ENCODE data around the gene RNF157.
A peak's percentile ranks its signal among the peaks of the same experiment; 100 is the strongest.

Gene RNF157

DNA sequence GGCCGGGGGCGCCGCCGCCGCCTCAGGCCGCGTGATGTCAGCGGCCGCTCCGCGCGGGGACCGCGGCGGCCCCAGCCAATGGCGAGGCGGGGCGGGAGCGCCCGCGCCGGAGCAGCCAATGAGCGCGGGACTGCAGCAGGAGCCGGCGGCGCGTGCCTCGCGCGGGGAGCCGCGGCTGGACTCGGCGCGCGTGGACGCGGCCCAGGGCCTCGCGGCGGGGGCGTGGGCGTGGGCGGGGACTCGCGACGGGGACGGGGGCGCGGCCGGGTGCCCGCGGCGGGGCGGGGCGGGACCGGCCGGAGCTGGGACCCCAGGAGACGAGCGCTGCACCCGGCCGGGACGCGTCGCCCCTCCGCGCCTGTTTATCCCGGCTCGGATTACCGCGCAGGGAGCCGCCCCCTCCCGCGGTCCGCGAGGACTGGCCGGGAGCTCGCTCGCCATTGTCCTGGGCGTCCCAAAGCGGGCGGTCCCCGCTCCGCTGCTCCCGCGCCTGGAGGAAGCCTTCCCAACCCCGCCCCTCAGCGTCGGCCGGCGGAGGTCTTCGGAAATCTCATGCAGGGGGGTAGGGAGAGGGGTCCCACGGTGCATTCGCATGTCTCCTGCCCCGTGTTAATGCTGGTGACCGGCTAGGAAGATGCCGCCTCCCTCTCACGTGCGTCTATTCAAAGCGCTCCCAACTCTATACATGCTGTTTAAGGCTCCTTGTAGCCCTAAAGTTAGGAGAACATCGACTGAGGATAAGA, at the start of gene RNF157:
TSS of gene RNF157 (minus strand) at position 33 of the 743 bp plus-strand sequence. CDS start 253 bp downstream, outside the sequence.
- peak within 1 kb of the TSS; percentile 91 for H3K27ac Mint-ChIP-seq
- no peaks in the 10 kb centered on the region for H3K9me3 Mint-ChIP-seq
- peaks cover 61% of the 10 kb centered on the region for H3K4me1 Mint-ChIP-seq (ENCODE audit: low read depth)
- peaks cover 5% of the 10 kb centered on the region for H3K36me3 Mint-ChIP-seq (ENCODE audit: low read depth)
- H3K27me3 Mint-ChIP-seq = no peaks in the 10 kb centered on the region
- H3K4me3 Mint-ChIP-seq = peak within 1 kb of the TSS; percentile 81
- peak; percentile 75 for DNase-seq

DNA sequence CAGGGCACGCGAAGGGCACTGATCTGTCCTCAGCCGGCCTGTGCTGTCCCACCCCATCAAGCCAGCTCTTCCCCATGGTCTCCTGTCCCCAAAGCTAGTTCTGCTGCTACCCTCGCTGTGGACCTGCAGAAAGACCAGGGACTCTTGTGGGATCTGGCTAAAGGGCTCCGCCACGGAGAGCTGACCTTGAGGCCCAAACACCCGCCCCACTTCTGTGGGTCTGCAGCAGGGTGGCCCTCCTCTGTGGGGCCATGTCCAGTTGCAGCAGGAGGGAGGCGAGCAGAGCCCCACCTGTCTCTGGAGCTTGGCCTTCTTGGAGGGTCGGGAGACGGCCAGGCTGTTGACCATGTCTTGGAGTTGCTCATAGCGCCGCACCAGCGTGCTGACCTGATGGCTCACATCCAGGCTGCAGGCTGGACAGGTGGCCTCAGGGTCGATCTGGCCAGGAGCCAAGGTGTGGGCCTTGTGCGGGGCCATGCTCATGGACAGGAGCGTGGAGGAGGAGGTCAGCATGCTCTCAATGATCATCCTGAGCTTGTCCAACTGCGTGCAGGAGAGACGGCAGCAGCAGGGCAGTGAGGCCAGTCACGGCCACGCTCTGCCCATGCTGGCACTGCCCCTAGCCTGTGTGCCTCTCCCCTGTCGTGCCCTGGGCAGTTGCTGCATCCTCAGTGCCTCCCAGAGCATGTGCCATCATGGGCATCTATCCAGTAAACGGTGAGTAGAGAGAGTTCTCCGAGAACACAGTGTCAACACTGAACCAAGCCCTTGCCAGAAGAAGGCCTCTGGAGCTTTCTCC, 41.5 kb upstream of the RNF157 start:
- no peak for DNase-seq
- H3K4me3 Mint-ChIP-seq = no peak overlapping the region
- no peaks in the 10 kb centered on the region for H3K27me3 Mint-ChIP-seq
- peaks cover 16% of the 10 kb centered on the region for H3K4me1 Mint-ChIP-seq (ENCODE audit: low read depth)
- H3K9me3 Mint-ChIP-seq = no peaks in the 10 kb centered on the region
- H3K27ac Mint-ChIP-seq = peak overlapping the region; percentile 22
- no peaks in the 10 kb centered on the region for H3K36me3 Mint-ChIP-seq (ENCODE audit: low read depth)

DNA sequence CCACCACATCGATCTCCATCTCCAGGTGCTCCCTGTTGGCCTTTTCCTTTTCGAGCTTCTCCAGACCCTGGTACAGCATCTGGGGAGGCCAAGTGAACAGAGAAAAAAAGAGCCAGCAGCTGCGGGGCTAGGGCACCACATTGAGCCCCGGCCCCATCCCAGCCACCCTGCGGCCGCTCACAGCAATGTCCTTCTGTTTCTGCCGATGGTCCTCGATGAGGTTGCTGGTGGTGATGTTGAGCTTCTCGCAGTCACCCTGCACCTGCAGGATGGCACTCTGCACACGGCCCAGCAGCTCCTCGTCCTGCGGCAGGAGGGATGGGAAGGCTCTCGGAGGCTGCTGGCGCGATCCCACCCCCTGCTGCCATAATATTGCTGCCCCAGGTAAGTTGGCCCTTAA, 40.4 kb upstream of the RNF157 start:
- H3K9me3 Mint-ChIP-seq = no peaks in the 10 kb centered on the region

DNA sequence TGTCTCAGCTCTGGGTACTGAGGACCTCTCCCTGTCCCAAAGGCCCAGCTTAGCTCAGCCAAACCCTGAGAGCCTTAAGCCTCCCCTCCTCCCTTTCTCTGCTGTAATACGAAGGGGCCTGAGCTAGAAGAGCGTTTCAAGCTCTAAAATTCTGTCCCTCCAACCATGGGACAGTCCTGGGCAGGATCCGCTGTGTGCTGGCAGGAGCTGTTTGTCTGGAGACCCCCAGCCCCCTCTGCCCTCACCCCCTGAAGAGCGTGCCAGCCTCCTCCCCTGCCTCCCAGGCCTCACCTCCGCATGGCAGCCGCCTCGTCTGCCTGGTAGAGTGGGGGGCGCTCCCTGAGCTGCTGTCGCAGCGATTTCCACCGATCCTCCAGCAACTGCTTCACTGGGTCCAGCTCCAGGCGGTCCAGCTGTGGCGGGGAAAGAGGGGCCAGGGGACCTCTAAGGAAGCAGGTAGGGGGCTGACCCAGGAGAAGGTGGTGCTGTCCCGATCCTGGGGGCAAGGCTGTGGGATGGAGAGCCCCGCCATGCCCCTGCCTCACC, 39.5 kb upstream of the RNF157 start:
- Mint-ChIP-seq H3K27ac (peak overlapping the region; percentile 66), H3K9me3 (no peaks in the 10 kb centered on the region), H3K4me3 (no peak overlapping the region), H3K4me1 (ENCODE audit: low read depth) (peaks cover 32% of the 10 kb centered on the region), H3K36me3 (ENCODE audit: low read depth) (no peaks in the 10 kb centered on the region), H3K27me3 (no peaks in the 10 kb centered on the region)
- no peak for DNase-seq

More for the DNA sequence above, 40.4 kb upstream of the RNF157 start:
- Mint-ChIP-seq H3K4me1 (ENCODE audit: low read depth) (peaks cover 25% of the 10 kb centered on the region), H3K4me3 (no peak overlapping the region), H3K36me3 (ENCODE audit: low read depth) (no peaks in the 10 kb centered on the region), H3K27ac (peak overlapping the region; percentile 67), H3K27me3 (no peaks in the 10 kb centered on the region)
- DNase-seq = no peak

DNA sequence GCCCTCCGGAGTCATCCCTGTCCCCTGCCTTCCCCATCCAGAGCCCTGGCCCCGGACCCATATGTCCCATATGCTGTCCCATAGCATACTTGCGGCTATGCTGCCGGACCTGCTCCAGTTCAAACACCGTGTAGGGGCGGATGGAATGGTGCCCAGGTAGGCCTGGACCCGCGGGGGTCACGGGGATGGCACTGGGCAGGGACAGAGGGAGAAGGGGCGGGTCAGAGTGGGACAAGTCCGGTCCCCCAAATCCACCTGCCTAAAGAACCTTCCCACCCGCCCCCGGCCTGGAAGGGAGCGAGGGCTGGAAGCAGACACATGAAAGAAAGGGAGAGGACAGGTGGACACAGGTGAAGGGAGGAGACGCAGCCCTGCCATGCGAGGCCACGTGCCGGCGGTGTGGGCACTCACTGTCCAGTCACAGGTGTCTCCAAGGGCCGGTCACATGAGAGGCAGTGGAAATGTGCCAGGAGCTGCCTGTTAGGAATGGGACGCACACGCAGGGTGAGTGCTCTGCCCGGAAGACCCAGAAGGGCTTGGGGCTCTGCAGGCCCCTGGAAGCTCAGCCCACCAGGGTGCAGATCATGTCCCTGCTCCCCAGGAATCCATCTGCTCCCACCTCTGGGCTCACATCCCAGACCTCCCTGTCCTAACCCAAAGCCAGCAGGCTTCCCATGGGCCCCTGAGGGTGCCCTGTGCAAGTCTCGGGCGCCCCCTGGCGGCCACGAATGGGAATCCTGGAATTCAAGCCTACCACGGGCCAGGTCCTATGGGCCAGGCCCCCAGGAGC, 38.9 kb upstream of the RNF157 start:
- no peaks in the 10 kb centered on the region for H3K9me3 Mint-ChIP-seq
- no peaks in the 10 kb centered on the region for H3K27me3 Mint-ChIP-seq
- H3K27ac Mint-ChIP-seq = peak overlapping the region; percentile 64
- H3K4me3 Mint-ChIP-seq = no peak overlapping the region
- H3K4me1 Mint-ChIP-seq (ENCODE audit: low read depth) = peaks cover 38% of the 10 kb centered on the region
- DNase-seq = peak; percentile 93
- H3K36me3 Mint-ChIP-seq (ENCODE audit: low read depth) = no peaks in the 10 kb centered on the region

DNA sequence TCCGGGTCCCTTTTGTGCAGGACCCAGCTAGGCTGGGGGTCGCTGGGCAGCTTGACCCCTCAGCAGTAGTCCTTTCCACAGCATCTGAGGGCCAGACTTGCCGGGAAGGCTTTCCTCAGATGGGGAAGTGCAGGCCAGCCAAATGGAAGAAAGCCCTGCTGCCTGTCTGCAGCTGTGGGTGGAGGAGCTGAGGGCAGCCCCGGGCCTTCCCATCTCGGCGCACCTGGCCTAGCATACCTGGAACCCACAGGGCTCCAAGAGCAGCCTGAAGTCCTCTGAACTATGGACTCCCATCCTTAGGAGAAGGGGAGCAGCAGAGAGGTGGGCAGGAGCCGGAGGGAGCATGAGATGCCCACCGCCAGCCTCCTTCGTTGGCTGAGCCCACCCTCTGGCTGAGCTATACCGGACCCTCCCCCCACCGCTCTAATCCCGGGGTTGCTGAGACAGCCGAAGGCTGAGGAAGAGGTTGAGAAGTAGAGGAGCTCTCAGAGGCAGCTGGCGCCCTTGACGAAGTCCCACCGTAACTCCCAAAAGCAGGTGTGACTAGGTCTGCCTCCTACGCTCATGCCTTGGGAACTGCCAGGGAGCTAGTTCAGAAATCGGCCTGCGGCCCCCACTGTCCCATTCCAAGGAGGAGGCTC, 38.1 kb upstream of the RNF157 start:
- DNase-seq = no peak
- Mint-ChIP-seq H3K36me3 (ENCODE audit: low read depth) (no peaks in the 10 kb centered on the region), H3K4me3 (no peak overlapping the region), H3K27ac (peak overlapping the region; percentile 64), H3K4me1 (ENCODE audit: low read depth) (peaks cover 46% of the 10 kb centered on the region), H3K27me3 (no peaks in the 10 kb centered on the region), H3K9me3 (no peaks in the 10 kb centered on the region)

DNA sequence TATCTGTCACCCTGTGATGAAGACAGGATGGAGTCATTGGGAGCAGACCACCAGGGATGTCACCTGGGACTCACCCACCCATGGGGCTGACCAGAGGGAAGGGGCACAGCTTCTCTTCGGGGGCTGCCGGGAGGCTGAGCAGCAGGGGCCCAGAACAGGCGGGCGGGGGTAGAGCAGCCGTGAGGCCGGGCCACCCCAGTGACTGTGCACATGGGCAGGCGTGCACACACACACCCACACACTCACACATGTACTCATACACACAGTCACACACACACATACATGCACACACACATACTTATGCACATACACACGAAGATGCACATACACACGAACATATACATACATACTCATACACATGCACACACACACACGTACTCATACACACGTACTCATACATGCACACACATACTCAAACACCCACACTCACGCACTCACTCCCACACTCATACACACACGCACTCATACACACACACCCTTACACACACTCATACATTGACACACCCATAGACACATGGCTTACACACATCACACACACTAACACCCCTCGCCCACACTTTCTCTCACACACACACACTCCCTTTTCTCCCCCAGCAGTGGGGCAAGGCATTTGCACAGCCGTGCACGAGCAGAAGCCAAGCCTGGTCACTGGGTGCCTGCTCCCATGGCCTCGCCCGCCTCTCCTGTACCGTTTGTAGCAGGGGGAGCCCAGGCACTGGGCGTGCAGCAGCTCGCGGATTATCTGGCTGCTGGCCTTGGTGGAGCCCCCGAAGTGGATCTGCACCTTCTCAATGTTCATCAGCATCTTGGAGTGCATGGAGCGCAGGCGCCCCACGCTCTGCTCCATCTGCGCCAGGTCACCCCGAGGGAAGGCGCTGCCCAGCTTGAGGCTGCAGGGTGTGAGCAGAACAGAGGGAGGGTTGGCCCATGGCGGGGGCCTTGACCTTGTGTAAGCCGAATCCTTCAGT, 37.3 kb upstream of the RNF157 start:
- H3K27ac Mint-ChIP-seq = peak overlapping the region; percentile 1
- no peak overlapping the region for H3K4me3 Mint-ChIP-seq
- no peaks in the 10 kb centered on the region for H3K36me3 Mint-ChIP-seq (ENCODE audit: low read depth)
- DNase-seq = no peak
- H3K9me3 Mint-ChIP-seq = no peaks in the 10 kb centered on the region
- H3K4me1 Mint-ChIP-seq (ENCODE audit: low read depth) = peaks cover 54% of the 10 kb centered on the region
- no peaks in the 10 kb centered on the region for H3K27me3 Mint-ChIP-seq

DNA sequence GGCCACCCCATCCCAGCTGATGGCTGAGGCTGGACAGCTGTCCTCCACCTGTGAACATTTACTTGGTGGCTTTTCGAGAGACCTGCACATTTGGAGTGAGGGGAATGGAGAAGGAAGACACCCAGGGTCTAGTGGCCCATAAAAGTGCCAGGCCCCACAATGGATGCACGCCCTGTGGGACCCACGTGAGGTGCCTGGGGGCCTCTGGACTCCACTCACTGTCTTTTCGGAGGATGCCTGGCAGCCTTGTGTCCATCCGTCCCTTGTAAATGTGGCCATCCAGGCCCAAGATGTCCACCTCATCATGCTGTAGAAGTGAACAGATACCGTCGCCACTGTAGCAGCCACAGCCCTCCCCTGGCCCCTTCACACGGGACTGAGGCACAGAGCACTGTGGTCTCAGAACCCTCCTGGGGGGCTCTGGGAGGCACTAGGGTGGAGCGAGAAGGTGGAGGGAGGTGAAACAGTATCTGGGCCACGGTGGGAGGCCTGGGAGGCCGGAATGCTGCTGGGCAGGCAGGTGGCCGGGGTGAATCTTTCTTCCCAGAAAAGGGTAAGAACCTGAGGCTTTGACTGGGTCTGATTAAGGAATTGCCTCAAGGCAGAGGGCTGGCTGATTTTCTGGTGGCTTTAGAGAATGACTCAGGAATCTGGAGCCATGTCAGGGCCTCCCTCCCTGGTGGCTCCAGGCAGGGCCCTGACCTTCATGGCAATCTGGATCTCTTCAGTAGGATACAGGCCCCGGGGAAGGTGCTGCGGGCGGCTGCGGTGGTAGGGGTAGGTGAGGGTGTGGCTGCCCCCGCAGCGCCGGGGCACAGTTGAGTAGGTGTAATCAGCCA, 36.4 kb upstream of the RNF157 start:
- Mint-ChIP-seq H3K27ac (peak overlapping the region; percentile 1), H3K27me3 (no peaks in the 10 kb centered on the region), H3K4me3 (no peak overlapping the region), H3K36me3 (ENCODE audit: low read depth) (peaks cover 2% of the 10 kb centered on the region), H3K4me1 (ENCODE audit: low read depth) (peaks cover 56% of the 10 kb centered on the region), H3K9me3 (no peaks in the 10 kb centered on the region)
- DNase-seq = no peak

DNA sequence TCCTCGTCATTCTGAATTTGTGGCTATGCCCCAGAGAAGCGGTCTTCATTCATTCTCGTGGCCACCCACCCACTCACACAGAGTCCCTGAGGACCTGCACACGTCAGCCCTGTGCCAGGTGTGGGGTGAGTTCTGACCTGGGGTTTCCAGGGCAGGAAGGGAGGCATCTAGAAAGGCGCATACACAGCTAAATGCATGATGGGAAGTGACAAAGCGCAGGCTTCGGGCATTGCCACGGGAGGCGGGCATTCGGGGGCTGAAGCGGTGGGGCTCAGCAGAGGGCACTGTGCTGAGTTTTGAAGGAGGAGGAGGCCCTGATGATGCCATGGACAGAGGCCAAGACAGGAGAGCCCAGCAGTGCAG, 35.8 kb upstream of the RNF157 start:
- no peak overlapping the region for H3K4me3 Mint-ChIP-seq
- peak overlapping the region; percentile 82 for H3K27ac Mint-ChIP-seq

DNA sequence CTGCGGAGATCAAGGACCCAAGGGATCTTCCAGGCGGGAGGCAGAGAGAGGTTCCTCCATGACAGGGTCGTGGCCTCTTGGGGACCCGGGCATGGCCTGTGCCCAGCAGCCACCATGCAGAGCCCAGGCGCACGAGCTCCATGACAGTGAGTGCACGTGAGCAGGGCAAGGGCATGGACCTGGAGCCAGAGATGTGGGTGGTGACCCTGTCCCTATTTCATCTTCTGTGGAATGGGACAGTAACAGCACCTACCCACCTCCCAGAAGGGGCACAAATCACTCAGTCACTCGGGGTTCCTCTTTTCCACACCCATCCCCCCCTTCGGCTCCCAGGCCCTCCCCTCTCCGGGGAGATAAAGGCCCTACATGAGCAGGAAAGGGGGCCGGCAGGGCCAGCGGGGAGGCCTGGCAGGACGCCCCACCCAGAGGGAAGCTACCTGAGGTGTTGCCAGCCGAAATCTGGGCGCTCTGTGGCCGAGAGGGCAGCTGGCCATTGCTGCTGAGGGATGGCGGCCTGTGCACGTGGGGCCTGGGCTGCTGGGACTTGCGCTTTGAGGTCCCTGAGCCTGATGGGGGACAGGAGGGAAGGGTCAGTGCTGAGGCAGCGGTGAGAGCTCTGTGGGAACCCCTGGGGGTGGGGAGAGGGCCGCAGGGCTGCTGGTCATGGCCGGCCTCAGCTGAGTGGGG, 35.2 kb upstream of the RNF157 start:
- DNase-seq = no peak
- Mint-ChIP-seq H3K4me1 (ENCODE audit: low read depth) (peaks cover 67% of the 10 kb centered on the region), H3K4me3 (no peak overlapping the region), H3K27ac (peak overlapping the region; percentile 82), H3K36me3 (ENCODE audit: low read depth) (peaks cover 13% of the 10 kb centered on the region), H3K27me3 (no peaks in the 10 kb centered on the region), H3K9me3 (no peaks in the 10 kb centered on the region)

More for the DNA sequence above, 35.8 kb upstream of the RNF157 start:
- H3K27me3 Mint-ChIP-seq = no peaks in the 10 kb centered on the region
- DNase-seq = no peak
- H3K36me3 Mint-ChIP-seq (ENCODE audit: low read depth) = peaks cover 8% of the 10 kb centered on the region
- peaks cover 62% of the 10 kb centered on the region for H3K4me1 Mint-ChIP-seq (ENCODE audit: low read depth)
- no peaks in the 10 kb centered on the region for H3K9me3 Mint-ChIP-seq

DNA sequence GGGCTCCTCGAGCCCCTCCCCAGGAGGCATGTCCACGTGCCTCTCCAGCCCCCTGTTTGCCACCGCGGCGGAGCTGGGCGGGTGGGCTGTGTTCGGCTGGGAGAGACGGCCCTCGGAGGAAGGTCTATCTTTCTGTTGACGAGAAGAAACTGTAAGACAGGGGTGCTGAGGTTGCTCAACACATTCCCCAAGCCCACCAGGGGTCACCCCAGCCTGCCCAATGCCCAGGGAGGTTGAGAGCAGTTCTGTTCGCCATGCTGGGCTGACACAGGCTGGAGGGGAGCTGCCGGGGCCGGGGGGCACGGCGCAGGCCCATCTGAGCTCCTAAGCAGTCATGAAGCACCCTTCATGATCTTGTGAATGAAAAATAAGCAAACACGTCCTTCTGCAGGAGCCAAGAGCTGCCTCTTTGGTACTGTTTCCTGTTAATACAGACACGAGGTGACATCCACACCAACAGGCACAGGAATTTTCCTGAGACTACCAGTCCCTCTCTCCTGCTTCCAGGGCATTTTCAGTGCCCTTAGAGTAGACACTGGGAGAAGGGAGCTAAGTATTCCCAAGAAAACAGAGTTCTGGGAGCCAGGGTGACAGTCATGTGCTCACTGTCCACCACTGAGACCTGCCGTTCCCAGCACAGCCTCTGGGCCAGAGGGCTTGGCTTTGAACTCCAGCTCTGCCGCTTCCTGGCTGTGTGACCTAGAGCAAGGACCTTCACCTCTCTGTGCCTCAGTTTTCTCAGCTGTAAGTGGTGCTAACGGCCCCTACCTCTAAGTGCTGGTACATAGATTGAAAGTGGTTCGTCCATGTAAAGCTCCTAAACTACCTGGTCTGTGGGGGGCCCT, 34.0 kb upstream of the RNF157 start:
- H3K4me3 Mint-ChIP-seq = peak overlapping the region; percentile 18
- H3K27me3 Mint-ChIP-seq = no peaks in the 10 kb centered on the region
- peaks cover 71% of the 10 kb centered on the region for H3K4me1 Mint-ChIP-seq (ENCODE audit: low read depth)
- H3K36me3 Mint-ChIP-seq (ENCODE audit: low read depth) = peaks cover 22% of the 10 kb centered on the region
- DNase-seq = peak; percentile 46
- H3K9me3 Mint-ChIP-seq = no peaks in the 10 kb centered on the region
- H3K27ac Mint-ChIP-seq = peak overlapping the region; percentile 79
